ENCODE measurements around the gene TMEM272. TPM values are rescaled to one million over a fixed set of nuclear protein-coding genes. Genes with fewer than 3 reads are reported as not detected.

The TMEM272 gene
- not detected for total RNA-seq

GRCh38 chr13:51844862-51845573 is at the start of gene TMEM272:
Gene TMEM272 (minus strand): TSS chr13:51845177. CDS start chr13:51838530, 6,647 bp downstream.
- no peak for TF ChIP-seq CTCF (IDR thresholded peaks at IDR 0.05; ENCODE audit: low read depth)

- no peak for TF ChIP-seq CTCF (IDR thresholded peaks at IDR 0.05; ENCODE audit: low read depth)
These were observed 49.3 kb upstream of the TMEM272 start for GRCh38 chr13:51894239-51894638.

- no peak for TF ChIP-seq CTCF (IDR thresholded peaks at IDR 0.05; ENCODE audit: low read depth)
These were observed 47.7 kb upstream of the TMEM272 start for GRCh38 chr13:51892657-51893056.

- no peak for TF ChIP-seq CTCF (IDR thresholded peaks at IDR 0.05; ENCODE audit: low read depth)
These were observed 42.5 kb upstream of the TMEM272 start for GRCh38 chr13:51887468-51887867.

GRCh38 chr13:51885651-51886050 is 40.7 kb upstream of the TMEM272 start:
- TF ChIP-seq CTCF (IDR thresholded peaks at IDR 0.05; ENCODE audit: low read depth): no peak

GRCh38 chr13:51883226-51883600 is 38.2 kb upstream of the TMEM272 start:
- TF ChIP-seq CTCF (IDR thresholded peaks at IDR 0.05; ENCODE audit: low read depth): no peak

- no peak for TF ChIP-seq CTCF (IDR thresholded peaks at IDR 0.05; ENCODE audit: low read depth)
These were observed 37.7 kb upstream of the TMEM272 start for GRCh38 chr13:51882570-51883225.

Measured in subcutaneous adipose tissue (tissue), 4 donors.